H1 (cell line): Measurements from ENCODE around the gene ADCY1. TPM values are rescaled to one million over a fixed set of nuclear protein-coding genes. Genes with fewer than 3 reads are reported as not detected.

Source experiments
- CHD7 ChIP-seq: fragments of 300-600 bp; sonication (generic); IDR thresholded peaks from 2 replicates; pipeline ENCODE4 v1.7.1; 2012; ENCODE audit warnings: low read length, moderate library complexity, mild to moderate bottlenecking, inconsistent platforms; ENCODE audit not compliant: insufficient replicate concordance
- polyA plus RNA-seq, 7 experiments: library from polyadenylated mRNA; depleted of rRNA in 3 of 7; stranded (reverse) in 5 of 7; unstranded in 2 of 7; fragments of >200 nt in 5 of 7; fragments of 200-250 nt in 2 of 7; gene quantifications; 1 replicate in 5 of 7; 2 replicates in 1 of 7; 4 replicates in 1 of 7; pipeline versions ENCODE4 v1.2.1 to v1.2.3, GENCODE V29; 2011 to 2013; ENCODE audit warnings: missing spikeins in 2 of 7, mixed read lengths in 2 of 7
- total RNA-seq: library from RNA; stranded (reverse); fragmentation: NEBNext Ultra II Directional; extraction: Animal tissue kit (Norgen Biotek cat#: 25700); gene quantifications from 2 replicates; pipeline ENCODE4 v1.2.1, GENCODE V29; 2021

The ADCY1 gene
- total and polyA plus RNA-seq, 2 of the 8 experiments (the other 6 are each of a cell fraction or from before 2014, with no cell fraction given): 7.9 to 26.9 TPM

GRCh38 chr7:45699726-45700390 lies 125.7 kb downstream of the ADCY1 start (continued):
- TF ChIP-seq CHD7: no peak
